SK-N-SH treated with all-trans-retinoic acid at 6 μM for 48 hours (cell line): ENCODE data around the gene IL17RD.

Experiments
- ATAC-seq: fragments of 200-7000 bp; cut with Tn5 transposase; 3 replicates; pipeline ENCODE4 v1.9.1; 2020; ENCODE audit warnings: mild to moderate bottlenecking, moderate library complexity
- ARNTL ChIP-seq: fragments of 450-650 bp; formaldehyde crosslinking; IDR thresholded peaks from 2 replicates; pipeline ENCODE4 v1.5.0; 2020; ENCODE audit warnings: low read depth, mild to moderate bottlenecking, moderate library complexity, borderline replicate concordance
- CSDC2 ChIP-seq: fragments of 250-450 bp; sonication (Bioruptor Pico); IDR thresholded peaks from 2 replicates; pipeline ENCODE4 v1.5.0; 2020; ENCODE audit warnings: mild to moderate bottlenecking, moderate library complexity
- ESRRG ChIP-seq: fragments of 250-450 bp; sonication (Bioruptor Pico); IDR thresholded peaks from 2 replicates; pipeline ENCODE4 v1.6.1; 2021; ENCODE audit warnings: mild to moderate bottlenecking
- GLIS3 ChIP-seq: fragments of 250-450 bp; sonication (Bioruptor Pico); IDR thresholded peaks from 2 replicates; pipeline ENCODE4 v1.5.0; 2020; ENCODE audit warnings: mild to moderate bottlenecking, moderate library complexity
- ISL1 ChIP-seq: fragments of 250-450 bp; sonication (Bioruptor Pico); IDR thresholded peaks from 2 replicates; pipeline ENCODE4 v2.1.2; 2022; ENCODE audit warnings: mild to moderate bottlenecking, moderate library complexity
- PPARA ChIP-seq: fragments of 250-450 bp; sonication (Bioruptor Pico); IDR thresholded peaks from 2 replicates; pipeline ENCODE4 v1.5.0; 2020; ENCODE audit warnings: mild to moderate bottlenecking, borderline replicate concordance
- RARB ChIP-seq: fragments of 250-450 bp; sonication (Bioruptor Pico); IDR thresholded peaks from 2 replicates; pipeline ENCODE4 v1.8.0; 2021; ENCODE audit warnings: mild to moderate bottlenecking, moderate library complexity
- SNAI2 ChIP-seq: fragments of 250-450 bp; sonication (Bioruptor Pico); IDR thresholded peaks from 2 replicates; pipeline ENCODE4 v1.5.0; 2020; ENCODE audit warnings: mild to moderate bottlenecking, moderate library complexity
- TCF4 ChIP-seq: fragments of 250-450 bp; sonication (Bioruptor Pico); IDR thresholded peaks from 2 replicates; pipeline ENCODE4 v1.8.0; 2021; ENCODE audit warnings: mild to moderate bottlenecking, moderate library complexity, borderline replicate concordance
- TOX ChIP-seq: fragments of 250-450 bp; sonication (Bioruptor Pico); IDR thresholded peaks from 2 replicates; pipeline ENCODE4 v1.8.0; 2021; ENCODE audit warnings: mild to moderate bottlenecking, moderate library complexity, borderline replicate concordance
- ZC3H10 ChIP-seq: fragments of 250-450 bp; sonication (Bioruptor Pico); IDR thresholded peaks from 2 replicates; pipeline ENCODE4 v1.5.1; 2021; ENCODE audit warnings: mild to moderate bottlenecking, moderate library complexity
- ZFP3 ChIP-seq: fragments of 250-450 bp; sonication (Bioruptor Pico); IDR thresholded peaks from 2 replicates; pipeline ENCODE4 v1.5.0; 2020; ENCODE audit warnings: mild to moderate bottlenecking, moderate library complexity
- ZNF565 ChIP-seq: fragments of 450-650 bp; formaldehyde crosslinking; conservative IDR thresholded peaks from 2 replicates; pipeline ENCODE4 v1.5.0; 2020; ENCODE audit warnings: low read depth, mild to moderate bottlenecking, moderate library complexity
- ZNF70 ChIP-seq: fragments of 450-650 bp; formaldehyde crosslinking; IDR thresholded peaks from 2 replicates; pipeline ENCODE4 v1.5.0; 2020; ENCODE audit warnings: mild to moderate bottlenecking, moderate library complexity
- ZNF8 ChIP-seq: fragments of 450-650 bp; formaldehyde crosslinking; IDR thresholded peaks from 2 replicates; pipeline ENCODE4 v1.5.0; 2020; ENCODE audit warnings: mild to moderate bottlenecking, moderate library complexity
- TF ChIP-seq, protein P1 (sequence below): fragments of 250-450 bp; sonication (Bioruptor Pico); IDR thresholded peaks from 2 replicates; pipeline ENCODE4 v1.8.0; 2021; ENCODE audit warnings: low read depth, mild to moderate bottlenecking, moderate library complexity, borderline replicate concordance
- TF ChIP-seq, protein P2 (sequence below): fragments of 250-450 bp; sonication (Bioruptor Pico); IDR thresholded peaks from 2 replicates; pipeline ENCODE4 v1.5.1; 2021; ENCODE audit warnings: mild to moderate bottlenecking, moderate library complexity
- TF ChIP-seq, protein P3 (sequence below): fragments of 250-450 bp; sonication (Bioruptor Pico); IDR thresholded peaks from 2 replicates; pipeline ENCODE4 v1.5.0; 2020; ENCODE audit warnings: mild to moderate bottlenecking, moderate library complexity

The IL17RD gene

DNA sequence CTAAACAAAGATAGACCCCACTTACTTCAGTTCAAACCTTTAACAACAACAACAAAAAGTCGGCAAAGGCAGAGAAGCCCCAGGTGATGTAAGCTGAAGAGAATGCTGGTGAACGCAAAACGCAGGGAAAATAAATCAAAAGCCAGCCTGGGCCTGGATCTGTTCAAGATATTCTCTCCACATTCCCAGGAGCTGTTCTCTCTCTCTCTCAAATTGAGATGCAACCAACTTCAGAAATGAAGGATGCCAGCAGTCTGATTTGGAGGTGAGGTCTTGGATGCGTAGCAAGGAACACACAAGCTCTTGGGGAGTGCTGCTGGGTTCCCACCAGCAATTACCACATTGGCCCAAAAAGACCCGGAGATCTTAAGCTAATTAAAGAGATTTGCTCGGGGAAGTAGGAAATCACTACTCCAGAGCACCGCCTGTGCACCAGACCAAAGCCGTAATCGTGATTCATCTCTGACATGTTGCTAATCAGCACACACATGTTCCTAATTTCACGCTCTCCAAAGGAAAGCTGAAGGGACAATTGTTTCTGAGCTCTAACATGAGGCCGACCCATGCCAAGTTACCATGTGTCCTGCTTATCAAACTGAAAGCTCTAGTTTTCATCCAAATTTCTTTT, 37.1 kb downstream of the IL17RD start:
- ATAC-seq: peak; percentile 84
- TF ChIP-seq ESRRG (CRISPR knock-in tag) (no peak), ZNF8 (peak; percentile 50), ARNTL (CRISPR knock-in tag) (no peak), TOX (no peak), ZNF70 (CRISPR knock-in tag) (peak; percentile 22; the same call in 1 of the 2 replicates), ZC3H10 (CRISPR knock-in tag) (no peak), SNAI2 (CRISPR knock-in tag) (no peak), GLIS3 (CRISPR knock-in tag) (peak; percentile 76), ISL1 (CRISPR knock-in tag) (peak; percentile 59), TCF4 (CRISPR knock-in tag) (peak; percentile 99)
- TF ChIP-seq, protein P1, sequence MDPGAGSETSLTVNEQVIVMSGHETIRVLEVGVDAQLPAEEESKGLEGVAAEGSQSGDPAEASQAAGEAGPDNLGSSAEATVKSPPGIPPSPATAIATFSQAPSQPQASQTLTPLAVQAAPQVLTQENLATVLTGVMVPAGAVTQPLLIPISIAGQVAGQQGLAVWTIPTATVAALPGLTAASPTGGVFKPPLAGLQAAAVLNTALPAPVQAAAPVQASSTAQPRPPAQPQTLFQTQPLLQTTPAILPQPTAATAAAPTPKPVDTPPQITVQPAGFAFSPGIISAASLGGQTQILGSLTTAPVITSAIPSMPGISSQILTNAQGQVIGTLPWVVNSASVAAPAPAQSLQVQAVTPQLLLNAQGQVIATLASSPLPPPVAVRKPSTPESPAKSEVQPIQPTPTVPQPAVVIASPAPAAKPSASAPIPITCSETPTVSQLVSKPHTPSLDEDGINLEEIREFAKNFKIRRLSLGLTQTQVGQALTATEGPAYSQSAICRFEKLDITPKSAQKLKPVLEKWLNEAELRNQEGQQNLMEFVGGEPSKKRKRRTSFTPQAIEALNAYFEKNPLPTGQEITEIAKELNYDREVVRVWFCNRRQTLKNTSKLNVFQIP: no peak
- TF ChIP-seq, protein P2, sequence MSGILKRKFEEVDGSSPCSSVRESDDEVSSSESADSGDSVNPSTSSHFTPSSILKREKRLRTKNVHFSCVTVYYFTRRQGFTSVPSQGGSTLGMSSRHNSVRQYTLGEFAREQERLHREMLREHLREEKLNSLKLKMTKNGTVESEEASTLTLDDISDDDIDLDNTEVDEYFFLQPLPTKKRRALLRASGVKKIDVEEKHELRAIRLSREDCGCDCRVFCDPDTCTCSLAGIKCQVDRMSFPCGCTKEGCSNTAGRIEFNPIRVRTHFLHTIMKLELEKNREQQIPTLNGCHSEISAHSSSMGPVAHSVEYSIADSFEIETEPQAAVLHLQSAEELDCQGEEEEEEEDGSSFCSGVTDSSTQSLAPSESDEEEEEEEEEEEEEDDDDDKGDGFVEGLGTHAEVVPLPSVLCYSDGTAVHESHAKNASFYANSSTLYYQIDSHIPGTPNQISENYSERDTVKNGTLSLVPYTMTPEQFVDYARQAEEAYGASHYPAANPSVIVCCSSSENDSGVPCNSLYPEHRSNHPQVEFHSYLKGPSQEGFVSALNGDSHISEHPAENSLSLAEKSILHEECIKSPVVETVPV (CRISPR knock-in tag): peak; percentile 78; the same call in 1 of the 2 replicates
- TF ChIP-seq, protein P3, sequence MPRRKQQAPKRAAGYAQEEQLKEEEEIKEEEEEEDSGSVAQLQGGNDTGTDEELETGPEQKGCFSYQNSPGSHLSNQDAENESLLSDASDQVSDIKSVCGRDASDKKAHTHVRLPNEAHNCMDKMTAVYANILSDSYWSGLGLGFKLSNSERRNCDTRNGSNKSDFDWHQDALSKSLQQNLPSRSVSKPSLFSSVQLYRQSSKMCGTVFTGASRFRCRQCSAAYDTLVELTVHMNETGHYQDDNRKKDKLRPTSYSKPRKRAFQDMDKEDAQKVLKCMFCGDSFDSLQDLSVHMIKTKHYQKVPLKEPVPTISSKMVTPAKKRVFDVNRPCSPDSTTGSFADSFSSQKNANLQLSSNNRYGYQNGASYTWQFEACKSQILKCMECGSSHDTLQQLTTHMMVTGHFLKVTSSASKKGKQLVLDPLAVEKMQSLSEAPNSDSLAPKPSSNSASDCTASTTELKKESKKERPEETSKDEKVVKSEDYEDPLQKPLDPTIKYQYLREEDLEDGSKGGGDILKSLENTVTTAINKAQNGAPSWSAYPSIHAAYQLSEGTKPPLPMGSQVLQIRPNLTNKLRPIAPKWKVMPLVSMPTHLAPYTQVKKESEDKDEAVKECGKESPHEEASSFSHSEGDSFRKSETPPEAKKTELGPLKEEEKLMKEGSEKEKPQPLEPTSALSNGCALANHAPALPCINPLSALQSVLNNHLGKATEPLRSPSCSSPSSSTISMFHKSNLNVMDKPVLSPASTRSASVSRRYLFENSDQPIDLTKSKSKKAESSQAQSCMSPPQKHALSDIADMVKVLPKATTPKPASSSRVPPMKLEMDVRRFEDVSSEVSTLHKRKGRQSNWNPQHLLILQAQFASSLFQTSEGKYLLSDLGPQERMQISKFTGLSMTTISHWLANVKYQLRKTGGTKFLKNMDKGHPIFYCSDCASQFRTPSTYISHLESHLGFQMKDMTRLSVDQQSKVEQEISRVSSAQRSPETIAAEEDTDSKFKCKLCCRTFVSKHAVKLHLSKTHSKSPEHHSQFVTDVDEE (CRISPR knock-in tag): peak; percentile 97

DNA sequence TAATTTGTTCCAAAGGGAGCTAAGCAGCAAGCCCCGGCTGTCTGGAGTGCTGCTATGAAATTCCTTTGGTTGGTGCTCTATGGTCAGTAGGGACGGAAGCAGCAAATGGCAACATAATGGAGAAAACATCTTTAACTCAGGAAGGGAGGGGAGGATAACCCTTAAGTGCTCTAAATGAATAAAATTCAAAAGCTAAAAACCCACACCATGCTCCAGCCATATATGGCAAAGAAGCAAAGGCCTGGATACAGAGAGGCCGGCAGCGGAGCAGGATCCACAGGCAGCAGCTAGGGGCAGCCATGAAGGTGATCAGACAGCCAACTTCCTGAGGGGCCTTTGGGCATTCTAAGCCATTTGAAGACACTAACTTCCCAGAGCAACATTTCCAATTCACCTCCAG, 38.9 kb downstream of the IL17RD start:
- no peak for ATAC-seq
- TF ChIP-seq ZNF70 (CRISPR knock-in tag) (0 out of 2 replicates have a peak, but pooled peaks have one; percentile 28), RARB (CRISPR knock-in tag) (no peak)

DNA sequence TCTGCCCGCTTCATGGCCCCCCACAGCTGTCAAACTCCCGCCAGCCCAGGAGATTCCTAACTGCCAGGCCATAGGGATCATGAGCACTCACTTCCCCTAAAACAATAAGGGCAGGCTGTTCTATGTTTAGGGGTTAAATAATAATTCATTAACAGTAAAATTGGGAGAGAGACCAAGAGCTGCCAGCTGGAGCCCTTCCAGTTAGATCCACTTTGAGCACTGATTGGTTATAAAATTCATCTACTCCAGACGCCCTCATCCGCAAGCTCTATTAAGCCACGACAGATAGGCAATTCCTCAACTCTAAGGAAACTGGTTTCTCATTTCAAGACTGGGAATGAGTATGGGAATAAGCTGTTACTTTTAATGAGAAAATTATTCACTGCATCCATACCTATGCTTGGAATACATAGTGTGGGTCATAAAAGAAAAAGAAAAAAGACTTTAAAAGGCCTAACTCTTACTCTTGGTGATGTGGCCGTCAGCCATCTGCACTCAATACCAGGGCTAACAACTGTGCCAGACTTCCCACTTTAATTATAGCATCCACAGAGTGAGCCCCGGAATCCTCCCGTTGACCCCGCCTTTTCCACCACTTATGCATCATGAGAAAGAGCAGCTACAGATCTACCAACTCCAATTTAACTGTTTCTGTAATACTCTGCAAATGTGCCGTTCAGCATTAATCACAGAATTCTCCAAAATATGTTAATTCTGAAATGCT, 44.5 kb downstream of the IL17RD start:
- peak; percentile 15; the same call in 2 of the 3 replicates for ATAC-seq
- no peak for TF ChIP-seq CSDC2 (CRISPR knock-in tag)
- TF ChIP-seq, protein P3 (CRISPR knock-in tag): no peak
- no peak for TF ChIP-seq TCF4 (CRISPR knock-in tag)
- no peak for TF ChIP-seq ZNF565 (CRISPR knock-in tag)
- no peak for TF ChIP-seq PPARA (CRISPR knock-in tag)

DNA sequence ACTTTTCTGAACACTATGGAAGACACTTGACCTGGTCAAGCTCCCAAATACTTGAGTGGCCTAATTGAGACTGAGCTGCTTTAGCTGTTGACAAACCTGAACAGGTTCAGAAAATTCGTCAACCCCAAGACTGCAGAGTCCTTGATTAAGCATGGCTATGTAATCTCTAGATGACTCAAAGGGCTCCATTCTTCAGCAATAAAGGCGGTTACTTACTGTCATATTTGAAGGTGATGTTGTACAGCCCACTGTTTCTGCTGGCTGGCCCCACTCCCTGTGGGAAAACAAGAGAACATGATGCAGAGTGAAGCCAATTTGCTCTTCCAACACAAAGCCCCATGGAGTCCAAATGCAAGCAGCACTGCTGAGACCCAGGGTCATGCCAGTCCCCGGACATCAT, 45.1 kb downstream of the IL17RD start:
- ATAC-seq: peak; percentile 75
- no peak for TF ChIP-seq SNAI2 (CRISPR knock-in tag)
- no peak for TF ChIP-seq ARNTL (CRISPR knock-in tag)
- TF ChIP-seq, protein P1: no peak
- TF ChIP-seq ZNF565 (CRISPR knock-in tag): no peak
- no peak for TF ChIP-seq ESRRG (CRISPR knock-in tag)
- TF ChIP-seq ZFP3 (CRISPR knock-in tag): 0 out of 2 replicates have a peak, but pooled peaks have one; percentile 16
- TF ChIP-seq, protein P2 (CRISPR knock-in tag): no peak
- peak; percentile 34; the same call in 1 of the 2 replicates for TF ChIP-seq TCF4 (CRISPR knock-in tag)
- TF ChIP-seq, protein P3 (CRISPR knock-in tag): peak; percentile 59; the same call in 1 of the 2 replicates
